Measurements from ENCODE around the gene HPGDS.

- no peak for TF ChIP-seq CTCF (IDR thresholded peaks at IDR 0.05)
- no peak for TF ChIP-seq POLR2A (IDR thresholded peaks at IDR 0.05)
These were observed 15.0 kb upstream of the HPGDS start for GRCh38 chr4:94357624-94358023.

Measured in Peyer's patch (tissue), 4 donors.